Gastrocnemius medialis (tissue), 4 donors: ENCODE results near the gene MYL5. TPM values are rescaled to one million over a fixed set of nuclear protein-coding genes. Genes with fewer than 3 reads are reported as not detected.

Experiments
- ATAC-seq, 2 donors: fragments of 150-250 bp; one replicate each; pipeline ENCODE4 v1.9.1; 2016
- DNase-seq, 2 donors: peaks; one replicate each; pipeline ENCODE4 v3.0.0-alpha.2; 2019
- H3K27ac ChIP-seq, 4 donors: fragments of 200-600 bp; sonication (generic); 1 replicate in 1 of 4; 2 replicates in 3 of 4; pipeline ENCODE4 v1.5.1; 2016 to 2018; ENCODE audit warnings: mild to moderate bottlenecking in 2 of 4, moderate library complexity in 1 of 4
- H3K27me3 ChIP-seq, 3 donors: fragments of 200-600 bp; sonication (generic) in 2 of 3; 1 replicate in 1 of 3; 2 replicates in 2 of 3; pipeline versions ENCODE4 v1.5.1 to v1.6.0; 2016 to 2019; ENCODE audit warnings: mild to moderate bottlenecking in 1 of 3, moderate library complexity in 1 of 3
- H3K36me3 ChIP-seq, 2 donors: fragments of 200-600 bp; sonication (generic) in 1 of 2; one replicate each; pipeline ENCODE4 v1.5.1; 2017 to 2018
- H3K4me1 ChIP-seq, 2 donors: fragments of 200-600 bp; sonication (generic) in 1 of 2; one replicate each; pipeline ENCODE4 v1.5.1; 2016 to 2017; ENCODE audit warnings: mild to moderate bottlenecking in 2 of 2
- H3K4me3 ChIP-seq, 4 donors: fragments of 200-600 bp; sonication (generic) in 3 of 4; 1 replicate in 1 of 4; 2 replicates in 3 of 4; pipeline ENCODE4 v1.5.1; 2016 to 2019; ENCODE audit warnings: mild to moderate bottlenecking in 2 of 4
- H3K9me3 ChIP-seq, 3 donors: fragments of 200-600 bp; sonication (generic) in 2 of 3; 1 replicate in 1 of 3; 2 replicates in 2 of 3; pipeline ENCODE4 v1.5.1; 2016 to 2019
- POLR2A ChIP-seq, 2 donors: fragments of 450-650 bp; IDR thresholded peaks; one replicate each; pipeline ENCODE4 v1.6.1; 2017; ENCODE audit warnings: antibody characterized with exemption in 2 of 2, mild to moderate bottlenecking in 2 of 2, moderate library complexity in 2 of 2
- in situ Hi-C, 4 donors: fragments of 200-750 bp; cut with MboI; loops; one replicate each; pipeline versions ENCODE4 v1.15.0 to v1.8.0; 2017; ENCODE audit warnings: low sequenced_read_pairs in 4 of 4
- intact Hi-C: fragments of 100-400 bp; cut with DNase I; formaldehyde crosslinking; loops from one replicate; pipeline ENCODE4 v1.15.1; 2023; ENCODE audit warnings: low total_unique reads
- total RNA-seq, 4 donors: library from RNA; depleted of rRNA; stranded (reverse); fragments of >200 nt; gene quantifications; one replicate each; pipeline versions ENCODE4 v1.1.0 to v1.2.3, GENCODE V29; 2016
- TF ChIP-seq, protein P1 (sequence below), 5 experiments: fragments of 450-650 bp in 3 of 5; fragments of 200-600 bp in 2 of 5; sonication (generic) in 2 of 5; IDR thresholded peaks in 4 of 5; conservative IDR thresholded peaks in 1 of 5; 1 replicate in 4 of 5; 2 replicates in 1 of 5; pipeline ENCODE4 v1.5.1; 2016 to 2019; ENCODE audit warnings: antibody characterized with exemption in 5 of 5, mild to moderate bottlenecking in 3 of 5, moderate library complexity in 3 of 5

MYL5 gene
- total RNA-seq, 4 donors from 2014 or later = 1.3 to 20.3 (median 3.6) TPM

GRCh38 chr4:675980-676870, 1.9 kb downstream of the MYL5 start:
- peaks cover 0 to 21% (median 6%) of the 10 kb centered on the region in 3 donors for H3K27me3 ChIP-seq
- H3K4me1 ChIP-seq = peaks cover 37 to 55% of the 10 kb centered on the region in 2 donors
- peak overlapping the region in 3 of 4 donors; percentile 23 to 99 (median 96) for H3K27ac ChIP-seq
- TF ChIP-seq POLR2A (IDR thresholded peaks at IDR 0.05) = no peak
- TF ChIP-seq, protein P1, sequence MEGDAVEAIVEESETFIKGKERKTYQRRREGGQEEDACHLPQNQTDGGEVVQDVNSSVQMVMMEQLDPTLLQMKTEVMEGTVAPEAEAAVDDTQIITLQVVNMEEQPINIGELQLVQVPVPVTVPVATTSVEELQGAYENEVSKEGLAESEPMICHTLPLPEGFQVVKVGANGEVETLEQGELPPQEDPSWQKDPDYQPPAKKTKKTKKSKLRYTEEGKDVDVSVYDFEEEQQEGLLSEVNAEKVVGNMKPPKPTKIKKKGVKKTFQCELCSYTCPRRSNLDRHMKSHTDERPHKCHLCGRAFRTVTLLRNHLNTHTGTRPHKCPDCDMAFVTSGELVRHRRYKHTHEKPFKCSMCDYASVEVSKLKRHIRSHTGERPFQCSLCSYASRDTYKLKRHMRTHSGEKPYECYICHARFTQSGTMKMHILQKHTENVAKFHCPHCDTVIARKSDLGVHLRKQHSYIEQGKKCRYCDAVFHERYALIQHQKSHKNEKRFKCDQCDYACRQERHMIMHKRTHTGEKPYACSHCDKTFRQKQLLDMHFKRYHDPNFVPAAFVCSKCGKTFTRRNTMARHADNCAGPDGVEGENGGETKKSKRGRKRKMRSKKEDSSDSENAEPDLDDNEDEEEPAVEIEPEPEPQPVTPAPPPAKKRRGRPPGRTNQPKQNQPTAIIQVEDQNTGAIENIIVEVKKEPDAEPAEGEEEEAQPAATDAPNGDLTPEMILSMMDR (IDR thresholded peaks at IDR 0.05 in 4 of 5, conservative IDR thresholded peaks at IDR 0.05 in 1 of 5) = no peak
- peak in 1 of 2 donors; percentile 24 for DNase-seq
- no peak for ATAC-seq
- in situ Hi-C loops = loop anchor here in 1 of 4 donors (10.0 kb wide), 1 partner anchor 109 kb away; no protein-coding TSS in a partner anchor
- H3K36me3 ChIP-seq = peaks cover 0 to 17% of the 10 kb centered on the region in 2 donors
- no peaks in the 10 kb centered on the region for H3K9me3 ChIP-seq
- no peak overlapping the region for H3K4me3 ChIP-seq
- intact Hi-C loops = loop anchor here (10.0 kb wide), 1 partner anchor 181 kb away; the partner anchor contains the start of genes PIGG and ZNF721

- DNase-seq (no peak), ATAC-seq (no peak)
- peaks cover 0 to 21% (median 6%) of the 10 kb centered on the region in 3 donors for H3K27me3 ChIP-seq
- peaks cover 0 to 11% of the 10 kb centered on the region in 2 donors for H3K36me3 ChIP-seq
- intact Hi-C loops = loop anchor here (10.0 kb wide), 1 partner anchor 182 kb away; the partner anchor contains the start of genes PIGG and ZNF721
- in situ Hi-C loops = loop anchor here in 1 of 4 donors (10.0 kb wide), 1 partner anchor 108 kb away; no protein-coding TSS in a partner anchor
- H3K9me3 ChIP-seq = no peaks in the 10 kb centered on the region
- no peak overlapping the region for H3K4me3 ChIP-seq
- H3K4me1 ChIP-seq = peaks cover 37 to 55% of the 10 kb centered on the region in 2 donors
- TF ChIP-seq POLR2A (IDR thresholded peaks at IDR 0.05) = no peak
- TF ChIP-seq, protein P1 (IDR thresholded peaks at IDR 0.05 in 4 of 5, conservative IDR thresholded peaks at IDR 0.05 in 1 of 5) = no peak
- H3K27ac ChIP-seq = peak overlapping the region in 2 of 4 donors; percentile 96 to 99
These were observed 2.5 kb downstream of the MYL5 start for GRCh38 chr4:676871-677235.

- no peak for TF ChIP-seq POLR2A (IDR thresholded peaks at IDR 0.05)
- TF ChIP-seq, protein P1 (IDR thresholded peaks at IDR 0.05 in 4 of 5, conservative IDR thresholded peaks at IDR 0.05 in 1 of 5) = no peak
- no peak overlapping the region for H3K4me3 ChIP-seq
- H3K27ac ChIP-seq = peak overlapping the region in 2 of 4 donors; percentile 96 to 99
- peaks cover 0 to 3% of the 10 kb centered on the region in 2 donors for H3K36me3 ChIP-seq
- H3K27me3 ChIP-seq = peaks cover 0 to 21% (median 6%) of the 10 kb centered on the region in 3 donors
- H3K9me3 ChIP-seq = no peaks in the 10 kb centered on the region
- peaks cover 37 to 54% of the 10 kb centered on the region in 2 donors for H3K4me1 ChIP-seq
- ATAC-seq (no peak), DNase-seq (peak in 1 of 2 donors; percentile 49)
- in situ Hi-C loops = loop anchor here in 1 of 4 donors (10.0 kb wide), 1 partner anchor 107 kb away; no protein-coding TSS in a partner anchor
- intact Hi-C loops = loop anchor here (10.0 kb wide), 1 partner anchor 183 kb away; the partner anchor contains the start of genes PIGG and ZNF721
These were observed 3.3 kb downstream of the MYL5 start for GRCh38 chr4:677431-678293.
